ENCODE data around the gene ACO2. TPM values are rescaled to one million over a fixed set of nuclear protein-coding genes. Genes with fewer than 3 reads are reported as not detected.

ACO2 gene
- total RNA-seq, 2 experiments from 2014 or later, result 96.5 to 97.7 TPM

DNA sequence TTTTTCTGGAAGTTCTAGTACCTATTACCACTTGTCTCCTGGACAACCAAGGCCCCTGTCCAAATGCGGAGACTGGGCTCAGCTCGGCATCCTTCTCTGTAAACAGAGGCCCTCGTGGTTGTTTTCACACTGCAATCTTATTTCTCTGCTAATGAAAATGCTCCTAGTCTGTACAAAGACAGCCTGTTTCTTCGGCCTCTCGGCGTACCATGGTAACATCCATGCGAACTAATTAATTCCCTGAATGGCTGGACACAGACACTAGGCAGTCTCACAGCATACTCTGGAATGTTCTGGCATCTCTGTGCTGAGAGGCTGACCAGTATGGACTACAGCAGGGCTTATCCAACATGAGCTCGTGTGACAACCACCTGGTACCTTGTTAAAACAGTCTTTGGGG is 69.7 kb downstream of the ACO2 start:
- ATAC-seq (no peak), DNase-seq (no peak)
- Mint-ChIP-seq H3K4me1 (ENCODE audit: low read depth) (peaks cover 22% of the 10 kb centered on the region), H3K4me3 (no peak overlapping the region), H3K36me3 (ENCODE audit: low read depth) (peaks cover 28% of the 10 kb centered on the region), H3K27ac (no peak overlapping the region), H3K9me3 (no peaks in the 10 kb centered on the region), H3K27me3 (no peaks in the 10 kb centered on the region)
- intact Hi-C loops (cut with micrococcal nuclease), result no loop called here
- POLR2A ChIA-PET, result interaction anchor here (0.9 kb wide), 1 partner anchor 21 kb away, joined by 3 read pairs; no protein-coding TSS in a partner anchor
- TF ChIP-seq, protein P1, sequence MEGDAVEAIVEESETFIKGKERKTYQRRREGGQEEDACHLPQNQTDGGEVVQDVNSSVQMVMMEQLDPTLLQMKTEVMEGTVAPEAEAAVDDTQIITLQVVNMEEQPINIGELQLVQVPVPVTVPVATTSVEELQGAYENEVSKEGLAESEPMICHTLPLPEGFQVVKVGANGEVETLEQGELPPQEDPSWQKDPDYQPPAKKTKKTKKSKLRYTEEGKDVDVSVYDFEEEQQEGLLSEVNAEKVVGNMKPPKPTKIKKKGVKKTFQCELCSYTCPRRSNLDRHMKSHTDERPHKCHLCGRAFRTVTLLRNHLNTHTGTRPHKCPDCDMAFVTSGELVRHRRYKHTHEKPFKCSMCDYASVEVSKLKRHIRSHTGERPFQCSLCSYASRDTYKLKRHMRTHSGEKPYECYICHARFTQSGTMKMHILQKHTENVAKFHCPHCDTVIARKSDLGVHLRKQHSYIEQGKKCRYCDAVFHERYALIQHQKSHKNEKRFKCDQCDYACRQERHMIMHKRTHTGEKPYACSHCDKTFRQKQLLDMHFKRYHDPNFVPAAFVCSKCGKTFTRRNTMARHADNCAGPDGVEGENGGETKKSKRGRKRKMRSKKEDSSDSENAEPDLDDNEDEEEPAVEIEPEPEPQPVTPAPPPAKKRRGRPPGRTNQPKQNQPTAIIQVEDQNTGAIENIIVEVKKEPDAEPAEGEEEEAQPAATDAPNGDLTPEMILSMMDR (IDR thresholded peaks at IDR 0.05), result no peak
- CTCF ChIA-PET, result interaction anchor here (1.2 to 1.5 kb wide), 2 partner anchors 12 to 135 kb away, joined by 4 to 8 read pairs; no protein-coding TSS in a partner anchor

DNA sequence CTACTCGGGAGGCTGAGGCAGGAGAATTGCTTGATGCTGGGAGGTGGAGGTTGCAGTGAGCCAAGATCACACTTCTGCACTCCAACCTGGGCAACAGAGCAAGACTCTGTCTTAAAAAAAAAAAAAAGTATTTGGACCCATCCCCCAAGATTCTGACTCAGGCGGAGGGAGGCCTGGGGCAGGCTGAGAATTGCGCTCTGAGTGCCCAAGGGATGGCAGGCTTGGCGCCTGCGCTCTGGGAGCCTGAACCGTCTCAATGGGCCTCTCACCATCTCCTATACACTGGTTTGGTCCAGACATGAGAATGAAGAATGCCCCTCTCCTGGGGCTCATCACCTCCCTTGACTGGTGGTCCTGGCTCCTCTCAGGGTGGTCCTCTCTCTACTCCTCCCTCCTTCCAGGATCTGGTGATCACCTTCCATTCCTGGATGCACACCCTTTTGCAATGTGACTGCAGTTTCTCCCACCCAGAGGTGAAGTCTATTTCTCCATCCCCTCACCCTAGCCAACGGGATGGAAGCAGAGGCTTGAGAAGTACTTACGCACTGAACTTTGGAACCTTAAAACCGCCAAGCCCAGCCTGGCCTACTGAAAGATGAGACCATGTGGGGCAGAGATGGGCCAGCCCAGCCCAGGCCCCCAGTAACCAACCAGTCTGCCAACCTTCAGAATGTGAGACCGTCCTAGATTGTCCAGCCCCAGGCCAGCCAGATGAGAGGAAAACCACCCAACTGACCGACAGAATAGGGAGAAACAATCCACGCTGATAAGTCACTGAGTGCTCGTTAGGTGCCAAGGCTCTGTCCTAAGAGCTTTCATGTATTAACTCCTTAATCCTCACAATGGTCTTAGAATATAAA is 70.5 kb downstream of the ACO2 start:
- H3K9me3 Mint-ChIP-seq, result no peaks in the 10 kb centered on the region
- intact Hi-C loops (cut with micrococcal nuclease), result no loop called here
- H3K27me3 Mint-ChIP-seq, result no peaks in the 10 kb centered on the region
- ChIA-PET CTCF (interaction anchor here (1.2 kb wide), 1 partner anchor 12 kb away, joined by 4 read pairs; no protein-coding TSS in a partner anchor), POLR2A (no interaction called here)
- TF ChIP-seq, protein P1 (IDR thresholded peaks at IDR 0.05), result no peak
- no peak overlapping the region for H3K4me3 Mint-ChIP-seq
- DNase-seq (no peak), ATAC-seq (no peak)
- H3K27ac Mint-ChIP-seq, result peak overlapping the region; percentile 32
- H3K36me3 Mint-ChIP-seq (ENCODE audit: low read depth), result peaks cover 29% of the 10 kb centered on the region
- H3K4me1 Mint-ChIP-seq (ENCODE audit: low read depth), result peaks cover 25% of the 10 kb centered on the region

DNA sequence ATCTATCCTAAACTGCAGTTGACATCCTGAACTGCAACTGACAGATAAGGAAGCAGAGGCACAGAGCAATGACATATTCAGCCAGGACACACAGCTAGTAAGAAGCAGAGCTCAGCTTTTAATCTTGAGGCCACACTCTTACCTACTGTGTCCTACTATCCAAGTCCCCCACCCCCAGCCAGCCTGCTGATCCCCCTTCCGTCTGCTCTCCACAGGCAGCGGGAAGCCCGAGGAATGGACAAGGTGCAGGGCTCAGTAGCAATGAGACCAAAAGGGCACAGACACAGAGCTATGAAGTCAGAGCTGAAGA is 71.0 kb downstream of the ACO2 start:
- Mint-ChIP-seq H3K4me1 (ENCODE audit: low read depth) (peaks cover 30% of the 10 kb centered on the region), H3K36me3 (ENCODE audit: low read depth) (peaks cover 29% of the 10 kb centered on the region), H3K27me3 (no peaks in the 10 kb centered on the region), H3K4me3 (no peak overlapping the region), H3K9me3 (no peaks in the 10 kb centered on the region), H3K27ac (no peak overlapping the region)
- intact Hi-C loops (cut with micrococcal nuclease), result no loop called here
- no peak for DNase-seq
- TF ChIP-seq, protein P1 (IDR thresholded peaks at IDR 0.05), result no peak
- ChIA-PET CTCF (interaction anchor here (1.2 kb wide), 1 partner anchor 13 kb away, joined by 4 read pairs; no protein-coding TSS in a partner anchor), POLR2A (interaction anchor here (0.5 kb wide), 1 partner anchor 678 kb away, joined by 3 read pairs; no protein-coding TSS in a partner anchor)
- ATAC-seq, result no peak

DNA sequence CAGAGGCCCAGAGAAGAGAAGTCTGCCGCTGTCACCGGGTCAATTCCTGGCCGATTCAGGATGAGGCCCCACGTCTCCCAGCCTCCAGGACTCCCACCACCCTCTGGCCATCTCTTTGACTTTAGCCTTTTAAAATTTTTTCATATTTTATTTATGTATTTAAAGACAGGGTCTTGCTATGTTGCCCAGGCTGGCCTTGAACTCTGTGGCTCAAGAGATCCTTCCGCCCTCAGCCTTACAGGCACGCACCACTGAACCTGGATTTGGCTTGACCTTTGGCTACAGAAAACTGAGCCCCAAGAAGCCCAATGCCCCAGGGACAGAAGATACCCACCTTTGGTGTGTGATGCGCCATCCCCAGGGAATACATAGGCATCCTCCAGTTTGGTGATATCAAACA is 71.4 kb downstream of the ACO2 start:
- intact Hi-C loops (cut with micrococcal nuclease), result no loop called here
- Mint-ChIP-seq H3K4me3 (no peak overlapping the region), H3K4me1 (ENCODE audit: low read depth) (peaks cover 34% of the 10 kb centered on the region), H3K27me3 (no peaks in the 10 kb centered on the region), H3K9me3 (no peaks in the 10 kb centered on the region), H3K36me3 (ENCODE audit: low read depth) (peaks cover 26% of the 10 kb centered on the region), H3K27ac (peak overlapping the region; percentile 64)
- DNase-seq (no peak), ATAC-seq (no peak)
- TF ChIP-seq, protein P1 (IDR thresholded peaks at IDR 0.05), result no peak
- POLR2A ChIA-PET, result interaction anchor here (0.5 kb wide), 1 partner anchor 677 kb away, joined by 3 read pairs; no protein-coding TSS in a partner anchor
- CTCF ChIA-PET, result no interaction called here

DNA sequence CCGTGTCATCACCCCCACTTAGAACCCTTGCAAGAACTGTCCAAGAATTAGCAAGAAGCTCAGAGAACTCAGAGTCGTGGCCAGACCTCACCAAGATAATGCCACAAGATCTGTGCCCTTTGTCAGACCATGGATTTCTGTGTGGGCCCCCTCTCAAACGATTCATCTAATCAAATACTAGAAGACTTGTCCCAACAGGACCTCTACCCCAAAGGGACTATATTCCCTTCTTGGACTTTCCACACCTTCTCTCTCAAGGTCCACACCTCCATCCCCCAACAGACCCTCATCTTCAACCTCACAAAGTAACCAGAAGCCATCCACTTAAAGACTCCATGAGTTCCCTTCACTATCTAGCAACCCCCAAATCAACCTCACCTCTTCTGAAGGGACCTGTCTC is 72.6 kb downstream of the ACO2 start:
- CTCF ChIA-PET, result interaction anchor here (1.3 to 2.9 kb wide), 2 partner anchors 9 to 14 kb away, joined by 4 to 14 read pairs; no protein-coding TSS in a partner anchor
- ATAC-seq, result no peak

More for the DNA sequence above, 72.6 kb downstream of the ACO2 start:
- POLR2A ChIA-PET, result interaction anchor here (0.6 to 2.3 kb wide), 4 partner anchors 9 to 115 kb away, joined by 3 to 7 read pairs (median 3); no protein-coding TSS in a partner anchor
- DNase-seq, result no peak
- Mint-ChIP-seq H3K9me3 (no peaks in the 10 kb centered on the region), H3K4me1 (ENCODE audit: low read depth) (peaks cover 34% of the 10 kb centered on the region), H3K36me3 (ENCODE audit: low read depth) (peaks cover 26% of the 10 kb centered on the region), H3K4me3 (peak overlapping the region; percentile 7), H3K27ac (peak overlapping the region; percentile 68), H3K27me3 (no peaks in the 10 kb centered on the region)
- TF ChIP-seq, protein P1 (IDR thresholded peaks at IDR 0.05), result no peak
- intact Hi-C loops (cut with micrococcal nuclease), result no loop called here
